ENCODE data around the gene FCRLA. TPM values are rescaled to one million over a fixed set of nuclear protein-coding genes. Genes with fewer than 3 reads are reported as not detected.
"Not testable (repeated sequence)": the region's sequence is repeated elsewhere in the genome, so short reads cannot be mapped to it uniquely, and the experiment has no call there.

The FCRLA gene
- total and polyA plus RNA-seq, 2 donors (not counting 3 experiments of a cell fraction or from before 2014, with no cell fraction given) = not detected

GRCh38 chr1:161673437-161673836, 33.6 kb upstream of the FCRLA start:
- dilution Hi-C loops (cut with MboI; ENCODE audit: extremely low pct_ligation_motif_present, low sequenced_read_pairs); DNase-seq (ENCODE audit: low read depth, low spot score); intact Hi-C loops (cut with micrococcal nuclease): not testable (repeated sequence)

DNA sequence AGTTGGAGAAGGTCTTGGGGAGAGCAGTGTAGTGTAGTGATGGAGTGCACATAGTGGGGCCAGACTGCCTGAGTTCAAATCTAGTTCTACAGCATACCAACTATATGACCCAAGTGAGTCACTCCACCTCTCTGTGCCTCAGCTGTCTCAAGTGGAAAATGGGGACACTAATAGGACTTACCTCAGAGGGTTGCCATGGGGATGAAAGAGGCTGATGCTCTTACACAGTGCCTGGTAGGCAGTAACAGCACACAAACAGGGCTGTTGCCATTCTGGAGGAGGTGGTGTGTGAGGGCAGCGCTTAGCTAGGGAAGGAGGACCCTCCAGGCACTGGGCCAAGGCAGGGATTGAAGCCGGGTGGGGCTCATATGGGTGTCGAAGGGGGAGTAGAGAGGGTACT, 32.6 kb upstream of the FCRLA start:
- intact Hi-C loops (cut with micrococcal nuclease); H3K9me3 ChIP-seq (replicated peaks; ENCODE audit: control insufficient read depth, insufficient read depth, low read length); H3K36me3 ChIP-seq (ENCODE audit: control insufficient read depth in 2 of 2, extremely low read depth in 1 of 2, insufficient read depth in 2 of 2, low read length in 2 of 2); POLR2A ChIA-PET; FAIRE-seq; H3K79me2 ChIP-seq (ENCODE audit: control insufficient read depth, insufficient read depth, low read length); CTCF ChIA-PET; H3K27me3 ChIP-seq (ENCODE audit: control insufficient read depth in 2 of 2, insufficient read depth in 2 of 2, low read length in 2 of 2); H4K20me1 ChIP-seq (replicated peaks; ENCODE audit: control insufficient read depth, extremely low read depth, insufficient read depth, low read length); dilution Hi-C loops (cut with MboI; ENCODE audit: extremely low pct_ligation_motif_present, low sequenced_read_pairs); H3K4me1 ChIP-seq (ENCODE audit: control insufficient read depth, extremely low read depth, insufficient read depth, low read length); DNase-seq (ENCODE audit: low read depth, low spot score); H2AFZ ChIP-seq (ENCODE audit: low read depth, low read length); BruUV-seq (replicated peaks); H3K4me3 ChIP-seq (replicated peaks in 1 of 3; ENCODE audit: insufficient read depth in 1 of 3, low read depth in 1 of 3, low read length in 3 of 3); H3K27ac ChIP-seq (ENCODE audit: insufficient read depth, low read depth, low read length); H3K4me2 ChIP-seq (ENCODE audit: insufficient read depth, low read length); H3K9me1 ChIP-seq (replicated peaks; ENCODE audit: control insufficient read depth, extremely low read depth, insufficient read depth, low read length); H3K9ac ChIP-seq (replicated peaks; ENCODE audit: extremely low read depth, insufficient read depth, low read length): not testable (repeated sequence)

More at GRCh38 chr1:161673437-161673836, 33.6 kb upstream of the FCRLA start:
- POLR2A ChIA-PET; H3K4me2 ChIP-seq (ENCODE audit: insufficient read depth, low read length); CTCF ChIA-PET; BruUV-seq (replicated peaks); H3K36me3 ChIP-seq (ENCODE audit: control insufficient read depth in 2 of 2, extremely low read depth in 1 of 2, insufficient read depth in 2 of 2, low read length in 2 of 2); H3K27me3 ChIP-seq (ENCODE audit: control insufficient read depth in 2 of 2, insufficient read depth in 2 of 2, low read length in 2 of 2); H3K9ac ChIP-seq (replicated peaks; ENCODE audit: extremely low read depth, insufficient read depth, low read length); H3K9me1 ChIP-seq (replicated peaks; ENCODE audit: control insufficient read depth, extremely low read depth, insufficient read depth, low read length); H3K4me1 ChIP-seq (ENCODE audit: control insufficient read depth, extremely low read depth, insufficient read depth, low read length); H3K9me3 ChIP-seq (replicated peaks; ENCODE audit: control insufficient read depth, insufficient read depth, low read length); H3K27ac ChIP-seq (ENCODE audit: insufficient read depth, low read depth, low read length); H3K4me3 ChIP-seq (replicated peaks in 1 of 3; ENCODE audit: insufficient read depth in 1 of 3, low read depth in 1 of 3, low read length in 3 of 3); FAIRE-seq; H2AFZ ChIP-seq (ENCODE audit: low read depth, low read length); H3K79me2 ChIP-seq (ENCODE audit: control insufficient read depth, insufficient read depth, low read length); H4K20me1 ChIP-seq (replicated peaks; ENCODE audit: control insufficient read depth, extremely low read depth, insufficient read depth, low read length): not testable (repeated sequence)

- H2AFZ ChIP-seq (ENCODE audit: low read depth, low read length); FAIRE-seq; CTCF ChIA-PET; H3K27ac ChIP-seq (ENCODE audit: insufficient read depth, low read depth, low read length); DNase-seq (ENCODE audit: low read depth, low spot score); dilution Hi-C loops (cut with MboI; ENCODE audit: extremely low pct_ligation_motif_present, low sequenced_read_pairs); H3K36me3 ChIP-seq (ENCODE audit: control insufficient read depth in 2 of 2, extremely low read depth in 1 of 2, insufficient read depth in 2 of 2, low read length in 2 of 2); H3K27me3 ChIP-seq (ENCODE audit: control insufficient read depth in 2 of 2, insufficient read depth in 2 of 2, low read length in 2 of 2); H3K9me3 ChIP-seq (replicated peaks; ENCODE audit: control insufficient read depth, insufficient read depth, low read length); H4K20me1 ChIP-seq (replicated peaks; ENCODE audit: control insufficient read depth, extremely low read depth, insufficient read depth, low read length); BruUV-seq (replicated peaks); H3K4me1 ChIP-seq (ENCODE audit: control insufficient read depth, extremely low read depth, insufficient read depth, low read length); H3K4me2 ChIP-seq (ENCODE audit: insufficient read depth, low read length); POLR2A ChIA-PET; H3K79me2 ChIP-seq (ENCODE audit: control insufficient read depth, insufficient read depth, low read length); H3K4me3 ChIP-seq (replicated peaks in 1 of 3; ENCODE audit: insufficient read depth in 1 of 3, low read depth in 1 of 3, low read length in 3 of 3); H3K9me1 ChIP-seq (replicated peaks; ENCODE audit: control insufficient read depth, extremely low read depth, insufficient read depth, low read length); H3K9ac ChIP-seq (replicated peaks; ENCODE audit: extremely low read depth, insufficient read depth, low read length); intact Hi-C loops (cut with micrococcal nuclease): not testable (repeated sequence)
These were observed 32.1 kb upstream of the FCRLA start for GRCh38 chr1:161674908-161675307.

All from endothelial cell of umbilical vein (primary cell).